Measurements from ENCODE around the gene KRTAP5-2. TPM values are rescaled to one million over a fixed set of nuclear protein-coding genes. Genes with fewer than 3 reads are reported as not detected.
"Not testable (repeated sequence)": the region's sequence is repeated elsewhere in the genome, so short reads cannot be mapped to it uniquely, and the experiment has no call there.

Gene KRTAP5-2
- total RNA-seq, 1 donor from 2014 or later = not detected

- Histone ChIP-seq H3K9me3 (no peaks in the 10 kb centered on the region), H3K4me3 (no peak overlapping the region), H3K27me3 (no peaks in the 10 kb centered on the region), H3K36me3 (no peaks in the 10 kb centered on the region), H3K27ac (no peak overlapping the region), H3K4me1 (no peaks in the 10 kb centered on the region)
- intact Hi-C loops (cut with DNase I) = no loop called here
- TF ChIP-seq, protein P1, sequence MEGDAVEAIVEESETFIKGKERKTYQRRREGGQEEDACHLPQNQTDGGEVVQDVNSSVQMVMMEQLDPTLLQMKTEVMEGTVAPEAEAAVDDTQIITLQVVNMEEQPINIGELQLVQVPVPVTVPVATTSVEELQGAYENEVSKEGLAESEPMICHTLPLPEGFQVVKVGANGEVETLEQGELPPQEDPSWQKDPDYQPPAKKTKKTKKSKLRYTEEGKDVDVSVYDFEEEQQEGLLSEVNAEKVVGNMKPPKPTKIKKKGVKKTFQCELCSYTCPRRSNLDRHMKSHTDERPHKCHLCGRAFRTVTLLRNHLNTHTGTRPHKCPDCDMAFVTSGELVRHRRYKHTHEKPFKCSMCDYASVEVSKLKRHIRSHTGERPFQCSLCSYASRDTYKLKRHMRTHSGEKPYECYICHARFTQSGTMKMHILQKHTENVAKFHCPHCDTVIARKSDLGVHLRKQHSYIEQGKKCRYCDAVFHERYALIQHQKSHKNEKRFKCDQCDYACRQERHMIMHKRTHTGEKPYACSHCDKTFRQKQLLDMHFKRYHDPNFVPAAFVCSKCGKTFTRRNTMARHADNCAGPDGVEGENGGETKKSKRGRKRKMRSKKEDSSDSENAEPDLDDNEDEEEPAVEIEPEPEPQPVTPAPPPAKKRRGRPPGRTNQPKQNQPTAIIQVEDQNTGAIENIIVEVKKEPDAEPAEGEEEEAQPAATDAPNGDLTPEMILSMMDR (IDR thresholded peaks at IDR 0.05) = no peak
- ATAC-seq = no peak
- DNase-seq = no peak
These were observed 16.1 kb downstream of the KRTAP5-2 start for GRCh38 chr11:1581976-1582375.

DNA sequence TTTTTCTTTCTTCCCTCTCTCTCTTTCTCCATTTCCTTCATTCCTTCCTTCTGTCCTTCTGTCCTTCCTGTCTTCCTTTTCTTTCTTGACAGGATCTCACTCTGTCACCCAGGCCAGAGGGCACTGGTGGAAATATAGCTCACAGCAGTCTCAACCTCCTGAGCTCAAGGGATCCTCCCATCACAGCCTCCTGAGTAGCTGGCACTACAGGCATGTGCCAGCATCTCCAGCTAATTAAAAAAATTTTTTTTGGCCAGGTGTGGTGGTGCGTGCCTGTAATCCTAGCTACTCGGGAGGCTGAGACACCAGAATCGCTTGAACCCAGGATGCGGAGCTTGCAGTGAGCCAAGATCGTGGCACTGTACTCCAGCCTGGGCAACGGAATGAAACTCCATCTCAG, 21.3 kb downstream of the KRTAP5-2 start:
- TF ChIP-seq, protein P1 (IDR thresholded peaks at IDR 0.05) = no peak
- H3K4me1 ChIP-seq = peaks cover 15% of the 10 kb centered on the region
- no peaks in the 10 kb centered on the region for H3K36me3 ChIP-seq
- DNase-seq (no peak), ATAC-seq (no peak)
- H3K4me3 ChIP-seq = no peak overlapping the region
- no peak overlapping the region for H3K27ac ChIP-seq
- intact Hi-C loops (cut with DNase I) = no loop called here
- H3K9me3 ChIP-seq = no peaks in the 10 kb centered on the region
- H3K27me3 ChIP-seq = no peaks in the 10 kb centered on the region

- intact Hi-C loops (cut with DNase I); ATAC-seq; H3K4me3 ChIP-seq: not testable (repeated sequence)
These were observed 22.3 kb downstream of the KRTAP5-2 start for GRCh38 chr11:1575756-1576155.

DNA sequence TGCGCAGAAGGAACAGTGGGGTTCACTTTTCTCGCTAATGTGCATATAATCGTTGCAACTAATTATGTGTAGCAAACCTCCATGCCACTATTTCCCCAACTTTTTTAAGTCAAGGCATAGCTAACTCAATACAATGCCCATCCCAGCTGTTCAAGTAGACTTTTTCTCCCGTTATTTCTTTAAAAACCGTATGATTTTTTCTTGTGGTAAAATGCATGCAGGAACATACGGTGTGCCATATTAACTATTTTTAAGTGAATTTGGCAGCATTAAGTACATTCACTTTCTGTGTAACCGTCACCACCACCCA, 23.2 kb downstream of the KRTAP5-2 start:
- Histone ChIP-seq H3K36me3 (no peaks in the 10 kb centered on the region), H3K27me3 (no peaks in the 10 kb centered on the region), H3K4me3 (no peak overlapping the region), H3K4me1 (peaks cover 15% of the 10 kb centered on the region), H3K9me3 (no peaks in the 10 kb centered on the region), H3K27ac (no peak overlapping the region)
- intact Hi-C loops (cut with DNase I) = no loop called here
- ATAC-seq = no peak
- DNase-seq = no peak
- TF ChIP-seq, protein P1 (IDR thresholded peaks at IDR 0.05) = no peak

More at GRCh38 chr11:1575756-1576155, 22.3 kb downstream of the KRTAP5-2 start:
- H3K27ac ChIP-seq, H3K27me3 ChIP-seq, DNase-seq, H3K9me3 ChIP-seq, H3K36me3 ChIP-seq: not testable (repeated sequence)
- H3K4me1 ChIP-seq = peaks cover 15% of the 10 kb centered on the region

- no peaks in the 10 kb centered on the region for H3K9me3 ChIP-seq
- DNase-seq (peak; percentile 77), ATAC-seq (peak; percentile 73)
- H3K27ac ChIP-seq = peak overlapping the region; percentile 55
- TF ChIP-seq, protein P1 (IDR thresholded peaks at IDR 0.05) = peak; percentile 75
- H3K27me3 ChIP-seq = no peaks in the 10 kb centered on the region
- peaks cover 15% of the 10 kb centered on the region for H3K4me1 ChIP-seq
- H3K36me3 ChIP-seq = no peaks in the 10 kb centered on the region
- intact Hi-C loops (cut with DNase I) = no loop called here
- peak overlapping the region; percentile 56 for H3K4me3 ChIP-seq
These were observed 23.7 kb downstream of the KRTAP5-2 start for GRCh38 chr11:1574238-1574932.

DNA sequence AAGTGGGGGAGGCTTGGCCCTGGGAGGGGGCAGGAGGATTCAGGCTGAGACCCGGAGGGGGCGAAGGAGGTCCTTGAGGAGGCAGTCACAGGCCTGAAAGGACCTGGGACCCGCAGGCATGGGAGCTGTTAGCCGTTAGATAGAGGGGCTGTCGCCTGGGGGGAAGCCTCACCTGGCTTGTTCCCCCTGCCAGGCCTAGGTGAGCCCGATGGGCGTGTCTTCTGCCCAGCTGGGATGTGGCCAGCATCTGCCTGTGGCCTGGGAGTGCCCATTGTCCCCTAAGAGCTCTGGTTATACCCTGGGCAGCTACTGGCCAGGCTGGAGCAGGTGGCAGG, 24.2 kb downstream of the KRTAP5-2 start:
- Histone ChIP-seq H3K36me3 (no peaks in the 10 kb centered on the region), H3K27me3 (no peaks in the 10 kb centered on the region), H3K9me3 (no peaks in the 10 kb centered on the region), H3K4me1 (peaks cover 15% of the 10 kb centered on the region), H3K27ac (peak overlapping the region; percentile 55), H3K4me3 (peak overlapping the region; percentile 56)
- DNase-seq (peak; percentile 86), ATAC-seq (peak; percentile 67)
- TF ChIP-seq, protein P1 (IDR thresholded peaks at IDR 0.05) = no peak
- intact Hi-C loops (cut with DNase I) = no loop called here

All from upper lobe of right lung (tissue), 1 donor.